GM23248 (cell line): ENCODE results near the gene FMOD. TPM values are rescaled to one million over a fixed set of nuclear protein-coding genes. Genes with fewer than 3 reads are reported as not detected.
"Not testable (repeated sequence)": the region's sequence is repeated elsewhere in the genome, so short reads cannot be mapped to it uniquely, and the experiment has no call there.

Source experiments
- DNase-seq: peaks from one replicate; pipeline ENCODE4 v3.0.0-alpha.2; 2015
- H2AFZ ChIP-seq: fragments of 200-600 bp; sonication (generic); 2 replicates; pipeline ENCODE4 v1.6.1; 2016; ENCODE audit warnings: antibody characterized with exemption
- H3F3A ChIP-seq: fragments of 200-600 bp; sonication (generic); 2 replicates; pipeline ENCODE4 v1.6.1; 2016; ENCODE audit warnings: mild to moderate bottlenecking, antibody characterized with exemption, mixed run types; ENCODE audit not compliant: insufficient read depth
- H3K27ac ChIP-seq: fragments of 200-600 bp; sonication (generic); 2 replicates; pipeline ENCODE4 v1.5.1; 2016; ENCODE audit warnings: mild to moderate bottlenecking
- H3K27me3 ChIP-seq: fragments of 200-600 bp; sonication (generic); replicated peaks from 2 replicates; pipeline ENCODE4 v1.6.1; 2016; ENCODE audit warnings: mild to moderate bottlenecking; ENCODE audit not compliant: insufficient read depth
- H3K36me3 ChIP-seq: fragments of 200-600 bp; sonication (generic); 2 replicates; pipeline ENCODE4 v1.6.1; 2016; ENCODE audit warnings: low read depth, mild to moderate bottlenecking
- H3K4me1 ChIP-seq: fragments of 200-600 bp; sonication (generic); 2 replicates; pipeline ENCODE4 v1.6.1; 2016; ENCODE audit warnings: mild to moderate bottlenecking; ENCODE audit not compliant: insufficient read depth
- H3K4me2 ChIP-seq: fragments of 200-600 bp; sonication (generic); one replicate; pipeline ENCODE4 v1.6.1; 2016; ENCODE audit warnings: mild to moderate bottlenecking; ENCODE audit not compliant: unreplicated experiment
- H3K4me3 ChIP-seq: fragments of 200-600 bp; sonication (generic); 2 replicates; pipeline ENCODE4 v1.5.1; 2016; ENCODE audit warnings: mild to moderate bottlenecking
- H3K79me2 ChIP-seq: fragments of 200-600 bp; sonication (generic); 2 replicates; pipeline ENCODE4 v1.6.1; 2016; ENCODE audit warnings: mild to moderate bottlenecking; ENCODE audit not compliant: insufficient read depth
- H3K9ac ChIP-seq: fragments of 200-600 bp; sonication (generic); 2 replicates; pipeline ENCODE4 v1.6.1; 2016; ENCODE audit warnings: mild to moderate bottlenecking
- H3K9me2 ChIP-seq: fragments of 200-600 bp; sonication (generic); 2 replicates; pipeline ENCODE4 v1.6.1; 2016; ENCODE audit warnings: mixed run types, mild to moderate bottlenecking, moderate library complexity; ENCODE audit not compliant: insufficient read depth
- H3K9me3 ChIP-seq: fragments of 200-600 bp; sonication (generic); one replicate; pipeline ENCODE4 v1.6.1; 2017; ENCODE audit warnings: low read depth
- H4K20me1 ChIP-seq: fragments of 200-600 bp; sonication (generic); 2 replicates; pipeline ENCODE4 v1.6.0; 2016; ENCODE audit not compliant: insufficient read depth
- EZH2 ChIP-seq: fragments of 200-600 bp; sonication (generic); IDR thresholded peaks from 2 replicates; pipeline ENCODE4 v1.6.1; 2018; ENCODE audit warnings: antibody characterized with exemption, mild to moderate bottlenecking; ENCODE audit not compliant: insufficient read depth, poor library complexity, severe bottlenecking
- EZH2phosphoT487 ChIP-seq: fragments of 200-600 bp; sonication (generic); IDR thresholded peaks from 2 replicates; pipeline ENCODE4 v1.6.1; 2018; ENCODE audit warnings: antibody characterized with exemption, moderate library complexity, mild to moderate bottlenecking, low read depth; ENCODE audit not compliant: insufficient read depth
- WGBS, 2 experiments: methylation state at CpG; one replicate each; pipeline ENCODE4 v1.1.6; 2015 to 2017; ENCODE audit warnings: low lambda C conversion rate in 2 of 2, low coverage in 1 of 2; ENCODE audit errors: missing lambda C conversion rate in 2 of 2; 5-methylcytosine and 5-hydroxymethylcytosine counted together
- in situ Hi-C: fragments of 300-500 bp; cut with MboI; formaldehyde crosslinking; loops from 2 replicates; pipeline ENCODE4 v1.15.0; 2020
- polyA plus RNA-seq: library from polyadenylated mRNA; unstranded; fragments of >200 nt; fragmentation: Nextera tagmentation; extraction: Ambion mirVana; gene quantifications from 2 replicates; pipeline ENCODE4 v1.2.1, GENCODE V29; 2016
- total RNA-seq: library from RNA; depleted of rRNA; stranded (reverse); fragments of >200 nt; shearing (Covaris generic); gene quantifications from 2 replicates; pipeline ENCODE4 v1.2.3, GENCODE V29; 2014

The FMOD gene
- total and polyA plus RNA-seq, 2 experiments from 2014 or later = 11.4 to 14.6 TPM

DNA sequence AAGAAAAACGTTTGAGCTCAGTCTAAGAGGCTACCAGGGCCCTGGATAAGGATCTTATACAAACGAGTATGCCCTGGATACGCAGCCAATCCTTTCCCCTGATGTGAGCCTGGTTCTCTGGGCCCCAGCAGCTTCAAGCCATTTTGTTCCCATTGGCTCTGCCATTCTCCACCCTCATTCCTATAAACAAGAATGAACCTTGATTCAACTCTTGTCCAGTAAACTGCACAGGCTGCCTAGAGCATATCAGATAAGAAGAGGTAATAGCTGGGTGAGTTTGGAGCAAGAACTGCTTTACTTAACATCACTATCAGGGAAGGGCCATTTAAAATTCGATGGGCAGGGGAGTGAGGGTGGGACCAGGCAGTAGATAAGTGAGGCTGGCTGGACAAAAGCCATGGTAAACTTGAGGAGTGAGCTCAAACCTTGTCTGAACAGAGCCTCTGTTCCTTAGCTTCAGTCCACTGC is 34.3 kb downstream of the FMOD start:
- Histone ChIP-seq H3K4me1 (no peaks in the 10 kb centered on the region), H3F3A (no peaks in the 10 kb centered on the region), H3K27me3 (peaks cover 20% of the 10 kb centered on the region), H3K36me3 (no peaks in the 10 kb centered on the region), H3K27ac (no peak overlapping the region), H3K9ac (no peak overlapping the region), H3K79me2 (no peaks in the 10 kb centered on the region), H3K4me2 (no peak overlapping the region), H2AFZ (no peak overlapping the region), H3K9me2 (no peaks in the 10 kb centered on the region), H3K4me3 (no peak overlapping the region), H3K9me3 (no peaks in the 10 kb centered on the region), H4K20me1 (no peaks in the 10 kb centered on the region)
- 38 to 43% methylated on average over 4 of the region's 4 CpGs for WGBS, 2 experiments
- TF ChIP-seq EZH2 (no peak), EZH2phosphoT487 (no peak)
- in situ Hi-C loops = no loop called here
- DNase-seq = no peak

DNA sequence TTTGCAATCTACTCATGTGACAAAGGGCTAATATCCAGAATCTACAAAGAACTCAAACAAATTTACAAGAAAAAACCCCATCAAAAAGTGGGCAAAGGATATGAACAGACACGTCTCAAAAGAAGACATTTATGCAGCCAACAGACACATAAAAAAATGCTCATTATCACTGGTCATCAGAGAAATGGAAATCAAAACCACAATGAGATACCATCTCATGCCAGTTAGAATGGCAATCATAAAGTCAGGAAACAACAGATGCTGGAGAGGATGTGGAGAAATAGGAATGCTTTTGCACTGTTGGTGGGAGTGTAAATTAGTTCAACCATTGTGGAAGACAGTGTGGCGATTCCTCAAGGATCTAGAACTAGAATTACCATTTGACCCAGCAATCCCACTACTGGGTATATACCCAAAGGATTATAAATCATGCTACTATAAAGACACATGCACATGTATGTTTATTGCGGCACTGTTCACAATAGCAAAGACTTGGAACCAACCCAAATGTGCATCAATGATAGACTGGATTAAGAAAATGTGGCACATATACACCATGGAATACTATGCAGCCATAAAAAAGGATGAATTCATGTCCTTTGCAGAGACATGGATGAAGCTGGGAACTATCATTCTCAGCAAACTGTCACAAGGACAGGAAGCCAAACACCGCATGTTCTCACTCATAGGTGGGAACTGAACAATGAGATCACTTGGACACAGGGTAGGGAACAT is 36.7 kb downstream of the FMOD start:
- H3K4me2 ChIP-seq, H3K27ac ChIP-seq, H3K9me3 ChIP-seq, H3F3A ChIP-seq, H3K79me2 ChIP-seq, H3K36me3 ChIP-seq, H2AFZ ChIP-seq, DNase-seq, H3K9me2 ChIP-seq, H3K9ac ChIP-seq, H3K4me1 ChIP-seq, in situ Hi-C loops, H3K4me3 ChIP-seq, H4K20me1 ChIP-seq: not testable (repeated sequence)
- 81% methylated on average over 4 of the region's 4 CpGs for WGBS, 2 experiments
- peaks cover 13% of the 10 kb centered on the region for H3K27me3 ChIP-seq

- Histone ChIP-seq H3F3A (no peaks in the 10 kb centered on the region), H2AFZ (no peak overlapping the region), H3K79me2 (no peaks in the 10 kb centered on the region), H3K4me2 (no peak overlapping the region), H3K27me3 (peaks cover 3% of the 10 kb centered on the region; the same call in 1 of the 2 replicates), H4K20me1 (no peaks in the 10 kb centered on the region), H3K27ac (no peak overlapping the region), H3K4me3 (no peak overlapping the region), H3K36me3 (no peaks in the 10 kb centered on the region), H3K9ac (no peak overlapping the region), H3K9me3 (no peaks in the 10 kb centered on the region), H3K9me2 (no peaks in the 10 kb centered on the region), H3K4me1 (no peaks in the 10 kb centered on the region)
- in situ Hi-C loops = no loop called here
- WGBS, 2 experiments = 82 to 83% methylated on average over 3 of the region's 3 CpGs
- no peak for DNase-seq
- TF ChIP-seq EZH2phosphoT487 (no peak), EZH2 (no peak)
These were observed 39.3 kb downstream of the FMOD start for GRCh38 chr1:203311368-203312301.

DNA sequence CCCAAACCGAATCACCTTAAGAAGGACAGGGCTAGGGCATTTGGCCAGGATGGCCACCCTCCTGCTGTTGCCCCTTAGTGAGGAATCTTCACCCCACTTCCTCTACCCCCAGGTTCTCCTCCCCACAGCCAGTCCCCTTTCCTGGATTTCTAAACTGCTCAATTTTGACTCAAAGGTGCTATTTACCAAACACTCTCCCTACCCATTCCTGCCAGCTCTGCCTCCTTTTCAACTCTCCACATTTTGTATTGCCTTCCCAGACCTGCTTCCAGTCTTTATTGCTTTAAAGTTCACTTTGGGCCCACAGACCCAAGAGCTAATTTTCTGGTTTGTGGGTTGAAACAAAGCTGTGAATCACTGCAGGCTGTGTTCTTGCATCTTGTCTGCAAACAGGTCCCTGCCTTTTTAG is 42.0 kb downstream of the FMOD start:
- H2AFZ ChIP-seq = no peak overlapping the region
- no peaks in the 10 kb centered on the region for H3K27me3 ChIP-seq
- H3K36me3 ChIP-seq = no peaks in the 10 kb centered on the region
- 72 to 86% methylated on average over 1 of the region's 1 CpG for WGBS, 2 experiments
- H4K20me1 ChIP-seq = no peaks in the 10 kb centered on the region
- H3K9me3 ChIP-seq = no peaks in the 10 kb centered on the region
- no peak overlapping the region for H3K27ac ChIP-seq
- no peaks in the 10 kb centered on the region for H3K9me2 ChIP-seq
- H3K4me3 ChIP-seq = no peak overlapping the region
- H3K79me2 ChIP-seq = no peaks in the 10 kb centered on the region
- H3K9ac ChIP-seq = no peak overlapping the region
- H3K4me2 ChIP-seq = no peak overlapping the region
- H3K4me1 ChIP-seq = 0 out of 2 replicates have a peak, but pooled peaks cover 3% of the 10 kb centered on the region
- no peaks in the 10 kb centered on the region for H3F3A ChIP-seq
- no peak for DNase-seq
- in situ Hi-C loops = no loop called here
- TF ChIP-seq EZH2phosphoT487 (no peak), EZH2 (no peak)
